HG02642 (cell line): Measurements from ENCODE around the gene C17orf100.

Experiments
- ATAC-seq: cut with Tn5 transposase; IDR thresholded peaks from one replicate; pipeline ENCODE4 v1.9.1; 2021; ENCODE audit warnings: mild to moderate bottlenecking; ENCODE audit not compliant: unreplicated experiment, poor library complexity

C17orf100 gene

GRCh38 chr17:6651354-6651918 is at the start of gene C17orf100, which contains the start of gene MED31:
Gene C17orf100 (plus strand): TSS chr17:6651762. CDS start chr17:6651914, 152 bp downstream.
Gene MED31 (minus strand): TSS chr17:6651605. CDS start chr17:6651528, 77 bp downstream.
- ATAC-seq = peak; percentile 95

GRCh38 chr17:6602141-6602540 is 49.4 kb upstream of the C17orf100 start:
- no peak for ATAC-seq

GRCh38 chr17:6603744-6604325 is 47.7 kb upstream of the C17orf100 start:
- no peak for ATAC-seq

- no peak for ATAC-seq
Observed at GRCh38 chr17:6605142-6605541, 46.4 kb upstream of the C17orf100 start.

- no peak for ATAC-seq
Observed at GRCh38 chr17:6608321-6608720, 43.2 kb upstream of the C17orf100 start.

- no peak for ATAC-seq
Observed at GRCh38 chr17:6610011-6610410, 41.6 kb upstream of the C17orf100 start.

- no peak for ATAC-seq
Observed at GRCh38 chr17:6611231-6611630, 40.3 kb upstream of the C17orf100 start.

- no peak for ATAC-seq
Observed at GRCh38 chr17:6623941-6624340, 27.6 kb upstream of the C17orf100 start.

- ATAC-seq = no peak
Observed at GRCh38 chr17:6626616-6627015, 24.9 kb upstream of the C17orf100 start.

GRCh38 chr17:6627019-6627418 is 24.5 kb upstream of the C17orf100 start:
- ATAC-seq = no peak

GRCh38 chr17:6630390-6630789 is 21.2 kb upstream of the C17orf100 start:
- ATAC-seq = no peak

GRCh38 chr17:6632530-6632929 is 19.0 kb upstream of the C17orf100 start:
- ATAC-seq = no peak

- no peak for ATAC-seq
Observed at GRCh38 chr17:6633263-6633662, 18.3 kb upstream of the C17orf100 start.

- ATAC-seq = no peak
Observed at GRCh38 chr17:6636105-6636504, 15.5 kb upstream of the C17orf100 start.

GRCh38 chr17:6636616-6637457 is 14.7 kb upstream of the C17orf100 start:
- ATAC-seq = no peak

GRCh38 chr17:6637458-6637840 is 14.1 kb upstream of the C17orf100 start:
- ATAC-seq = no peak

GRCh38 chr17:6638046-6638908 is 13.3 kb upstream of the C17orf100 start:
- no peak for ATAC-seq

GRCh38 chr17:6639014-6639585 is 12.5 kb upstream of the C17orf100 start:
- no peak for ATAC-seq

GRCh38 chr17:6639586-6640535 is 11.7 kb upstream of the C17orf100 start:
- ATAC-seq = peak; percentile 11
